Measurements from ENCODE around the gene NAPB.

The NAPB gene

GRCh38 chr20:23412026-23412425, 9.3 kb downstream of the NAPB start:
- TF ChIP-seq POLR2A (IDR thresholded peaks at IDR 0.05; ENCODE audit: extremely low read depth, insufficient read length), result no peak
- TF ChIP-seq, protein P1, sequence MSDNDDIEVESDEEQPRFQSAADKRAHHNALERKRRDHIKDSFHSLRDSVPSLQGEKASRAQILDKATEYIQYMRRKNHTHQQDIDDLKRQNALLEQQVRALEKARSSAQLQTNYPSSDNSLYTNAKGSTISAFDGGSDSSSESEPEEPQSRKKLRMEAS (IDR thresholded peaks at IDR 0.05; ENCODE audit: low read depth, low read length), result peak; percentile 85
- DNase-seq (ENCODE audit: low read depth), result peak; percentile 34
- no peak overlapping the region for H3K4me3 ChIP-seq (ENCODE audit: low read depth, low read length)

DNA sequence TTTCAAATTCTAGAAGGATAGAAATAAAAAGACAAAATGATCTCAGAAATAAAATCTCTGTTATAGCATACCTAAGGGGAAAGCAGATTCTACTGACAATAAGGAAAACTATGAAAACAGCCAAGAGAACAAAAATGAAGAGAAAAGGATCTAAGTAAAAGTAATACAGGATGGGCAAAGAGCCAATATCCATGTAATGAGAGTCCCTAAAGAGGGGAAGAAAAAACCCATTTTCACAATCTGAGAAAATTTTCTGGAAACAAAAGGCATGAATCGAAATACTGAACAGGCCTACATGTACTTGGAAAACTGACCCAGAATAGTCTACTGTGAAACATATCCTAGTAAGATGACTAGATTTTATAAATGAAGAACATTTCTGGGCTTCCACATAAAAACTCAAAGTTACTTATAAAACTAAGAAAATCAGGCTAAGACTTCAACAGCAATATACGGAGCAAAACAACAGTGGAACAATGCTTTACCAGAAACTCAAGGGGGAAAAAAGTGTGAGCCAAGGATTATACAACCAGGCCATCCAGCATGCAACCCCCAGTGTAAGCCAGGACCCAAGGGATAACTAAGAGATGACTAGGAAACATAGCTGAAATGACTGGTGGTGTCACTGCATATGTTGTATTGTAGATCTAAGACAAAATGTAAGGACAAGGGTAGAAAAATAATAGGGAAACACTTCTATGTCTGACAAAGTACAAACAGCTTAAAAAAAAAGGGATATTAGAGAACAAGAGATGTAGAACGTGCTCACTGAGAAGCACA, 10.2 kb downstream of the NAPB start:
- TF ChIP-seq, protein P2, sequence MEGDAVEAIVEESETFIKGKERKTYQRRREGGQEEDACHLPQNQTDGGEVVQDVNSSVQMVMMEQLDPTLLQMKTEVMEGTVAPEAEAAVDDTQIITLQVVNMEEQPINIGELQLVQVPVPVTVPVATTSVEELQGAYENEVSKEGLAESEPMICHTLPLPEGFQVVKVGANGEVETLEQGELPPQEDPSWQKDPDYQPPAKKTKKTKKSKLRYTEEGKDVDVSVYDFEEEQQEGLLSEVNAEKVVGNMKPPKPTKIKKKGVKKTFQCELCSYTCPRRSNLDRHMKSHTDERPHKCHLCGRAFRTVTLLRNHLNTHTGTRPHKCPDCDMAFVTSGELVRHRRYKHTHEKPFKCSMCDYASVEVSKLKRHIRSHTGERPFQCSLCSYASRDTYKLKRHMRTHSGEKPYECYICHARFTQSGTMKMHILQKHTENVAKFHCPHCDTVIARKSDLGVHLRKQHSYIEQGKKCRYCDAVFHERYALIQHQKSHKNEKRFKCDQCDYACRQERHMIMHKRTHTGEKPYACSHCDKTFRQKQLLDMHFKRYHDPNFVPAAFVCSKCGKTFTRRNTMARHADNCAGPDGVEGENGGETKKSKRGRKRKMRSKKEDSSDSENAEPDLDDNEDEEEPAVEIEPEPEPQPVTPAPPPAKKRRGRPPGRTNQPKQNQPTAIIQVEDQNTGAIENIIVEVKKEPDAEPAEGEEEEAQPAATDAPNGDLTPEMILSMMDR (IDR thresholded peaks at IDR 0.05; ENCODE audit: low read depth, low read length), result no peak
- no peak for TF ChIP-seq POLR2A (IDR thresholded peaks at IDR 0.05; ENCODE audit: extremely low read depth, insufficient read length)
- TF ChIP-seq MYC (IDR thresholded peaks at IDR 0.05; ENCODE audit: low read depth, low read length), result no peak
- TF ChIP-seq, protein P1 (IDR thresholded peaks at IDR 0.05; ENCODE audit: low read depth, low read length), result no peak
- no peak for DNase-seq (ENCODE audit: low read depth)
- H3K4me3 ChIP-seq (ENCODE audit: low read depth, low read length), result no peak overlapping the region

DNA sequence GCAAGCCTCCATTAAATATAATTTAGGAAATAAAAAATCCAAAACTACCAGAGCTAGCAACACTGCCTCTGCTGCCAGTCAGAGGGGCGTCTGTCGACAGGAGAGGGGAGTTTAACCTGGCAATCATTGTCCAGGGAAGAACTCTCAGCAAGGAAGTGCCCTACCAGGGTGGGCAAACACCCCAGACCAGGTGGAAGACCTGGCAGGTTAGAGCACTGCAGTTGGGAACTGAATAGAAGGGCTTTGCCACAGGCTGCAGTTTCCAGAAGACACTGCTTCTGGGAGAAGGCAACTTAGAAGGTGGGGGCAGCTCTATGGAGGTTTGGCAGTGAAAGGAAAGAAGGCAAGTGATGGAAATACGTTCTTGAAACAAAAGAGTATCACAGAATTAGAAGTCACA, 11.5 kb downstream of the NAPB start:
- no peak for DNase-seq (ENCODE audit: low read depth)
- H3K4me3 ChIP-seq (ENCODE audit: low read depth, low read length), result no peak overlapping the region

GRCh38 chr20:23408957-23409356, 12.3 kb downstream of the NAPB start:
- DNase-seq (ENCODE audit: low read depth), result no peak
- no peak overlapping the region for H3K4me3 ChIP-seq (ENCODE audit: low read depth, low read length)
- TF ChIP-seq POLR2A (IDR thresholded peaks at IDR 0.05; ENCODE audit: extremely low read depth, insufficient read length), result no peak
- TF ChIP-seq, protein P2 (IDR thresholded peaks at IDR 0.05; ENCODE audit: low read depth, low read length), result no peak
- TF ChIP-seq MYC (IDR thresholded peaks at IDR 0.05; ENCODE audit: low read depth, low read length), result no peak
- TF ChIP-seq, protein P1 (IDR thresholded peaks at IDR 0.05; ENCODE audit: low read depth, low read length), result no peak

More for the DNA sequence above, 11.5 kb downstream of the NAPB start:
- no peak for TF ChIP-seq POLR2A (IDR thresholded peaks at IDR 0.05; ENCODE audit: extremely low read depth, insufficient read length)
- TF ChIP-seq, protein P1 (IDR thresholded peaks at IDR 0.05; ENCODE audit: low read depth, low read length), result no peak
- TF ChIP-seq, protein P2 (IDR thresholded peaks at IDR 0.05; ENCODE audit: low read depth, low read length), result no peak
- no peak for TF ChIP-seq MYC (IDR thresholded peaks at IDR 0.05; ENCODE audit: low read depth, low read length)

- no peak for TF ChIP-seq MYC (IDR thresholded peaks at IDR 0.05; ENCODE audit: low read depth, low read length)
- DNase-seq (ENCODE audit: low read depth), result no peak
- no peak overlapping the region for H3K4me3 ChIP-seq (ENCODE audit: low read depth, low read length)
Measured at GRCh38 chr20:23407781-23408464, 13.4 kb downstream of the NAPB start.

GRCh38 chr20:23406880-23407279, 14.4 kb downstream of the NAPB start:
- no peak for TF ChIP-seq POLR2A (IDR thresholded peaks at IDR 0.05; ENCODE audit: extremely low read depth, insufficient read length)
- TF ChIP-seq, protein P2 (IDR thresholded peaks at IDR 0.05; ENCODE audit: low read depth, low read length), result no peak
- TF ChIP-seq MYC (IDR thresholded peaks at IDR 0.05; ENCODE audit: low read depth, low read length), result no peak
- TF ChIP-seq, protein P1 (IDR thresholded peaks at IDR 0.05; ENCODE audit: low read depth, low read length), result no peak
- H3K4me3 ChIP-seq (ENCODE audit: low read depth, low read length), result no peak overlapping the region
- DNase-seq (ENCODE audit: low read depth), result no peak
